PFSK-1 (cell line): ENCODE data around the gene EMILIN2.

ENCODE experiments used
- FOXP2 ChIP-seq: optimal IDR thresholded peaks from 2 replicates; pipeline ENCODE3; 2011; ENCODE audit warnings: borderline replicate concordance, control low read depth, inconsistent platforms; ENCODE audit not compliant: insufficient read depth; ENCODE audit errors: extremely low read length, extremely low read depth
- POLR2AphosphoS5 ChIP-seq: IDR thresholded peaks from 2 replicates; pipeline ENCODE4 v1.6.1; 2012; ENCODE audit warnings: low read depth, mild to moderate bottlenecking, control low read depth, low read length, moderate library complexity
- REST ChIP-seq, 2 experiments: IDR thresholded peaks; 2 replicates each; pipeline versions ENCODE4 v1.6.1 to v1.8.0; 2011 to 2012; ENCODE audit warnings: low read depth in 2 of 2, low read length in 2 of 2, control low read depth in 1 of 2, inconsistent platforms in 1 of 2, mild to moderate bottlenecking in 1 of 2, moderate library complexity in 1 of 2; ENCODE audit not compliant: insufficient read depth in 1 of 2
- SIN3A ChIP-seq: IDR thresholded peaks from 2 replicates; pipeline ENCODE4 v1.6.1; 2012; ENCODE audit warnings: mild to moderate bottlenecking, low read length, moderate library complexity, borderline replicate concordance; ENCODE audit not compliant: insufficient read depth
- TAF1 ChIP-seq: IDR thresholded peaks from 2 replicates; pipeline ENCODE4 v1.6.1; 2012; ENCODE audit warnings: low read length, control low read depth, borderline replicate concordance; ENCODE audit not compliant: insufficient read depth

Gene EMILIN2

GRCh38 chr18:2881088-2881839 is 34.5 kb downstream of the EMILIN2 start:
- TF ChIP-seq REST (IDR thresholded peaks at IDR 0.05; ENCODE audit: insufficient read depth in 1 of 2, low read depth in 2 of 2, low read length in 2 of 2) (no peak), POLR2AphosphoS5 (no peak), TAF1 (no peak), FOXP2 (no peak), SIN3A (no peak)

GRCh38 chr18:2881840-2882195 is 35.0 kb downstream of the EMILIN2 start:
- TF ChIP-seq TAF1 (no peak), FOXP2 (no peak), SIN3A (no peak), REST (IDR thresholded peaks at IDR 0.05; ENCODE audit: insufficient read depth in 1 of 2, low read depth in 2 of 2, low read length in 2 of 2) (no peak), POLR2AphosphoS5 (no peak)

GRCh38 chr18:2882201-2882600 is 35.4 kb downstream of the EMILIN2 start:
- TF ChIP-seq FOXP2 (no peak), SIN3A (no peak), REST (IDR thresholded peaks at IDR 0.05; ENCODE audit: insufficient read depth in 1 of 2, low read depth in 2 of 2, low read length in 2 of 2) (no peak), POLR2AphosphoS5 (no peak), TAF1 (no peak)

GRCh38 chr18:2883076-2883735 is 36.4 kb downstream of the EMILIN2 start:
- no peak for TF ChIP-seq REST (IDR thresholded peaks at IDR 0.05; ENCODE audit: insufficient read depth in 1 of 2, low read depth in 2 of 2, low read length in 2 of 2)
- no peak for TF ChIP-seq SIN3A
- no peak for TF ChIP-seq FOXP2
- TF ChIP-seq POLR2AphosphoS5, result no peak
- TF ChIP-seq TAF1, result no peak
